DND-41 (cell line): ENCODE data around the gene MEX3B.

Experiments
- ATAC-seq: fragments of 200-7000 bp; cut with Tn5 transposase; 3 replicates; pipeline ENCODE4 v1.9.1; 2021; ENCODE audit warnings: low read depth; ENCODE audit not compliant: insufficient read depth
- DNase-seq: peaks from one replicate; pipeline ENCODE4 v3.0.0-alpha.2; 2020
- H2AFZ ChIP-seq: 2 replicates; pipeline ENCODE4 v1.6.0; 2012; ENCODE audit warnings: low read depth, low read length
- H3K27ac ChIP-seq: 2 replicates; pipeline ENCODE4 v1.5.1; 2012; ENCODE audit warnings: low read length, inconsistent platforms
- H3K27me3 ChIP-seq: fragments of 200-600 bp; sonication (generic); 2 replicates; pipeline ENCODE4 v1.6.0; 2012; ENCODE audit warnings: low read length, mild to moderate bottlenecking, inconsistent platforms; ENCODE audit not compliant: insufficient read depth, poor library complexity
- H3K36me3 ChIP-seq: 2 replicates; pipeline ENCODE4 v1.5.1; 2012; ENCODE audit warnings: low read length, inconsistent platforms; ENCODE audit not compliant: insufficient read depth
- H3K4me1 ChIP-seq: 2 replicates; pipeline ENCODE4 v1.5.1; 2012; ENCODE audit warnings: mild to moderate bottlenecking, low read length; ENCODE audit not compliant: insufficient read depth
- H3K4me2 ChIP-seq: 2 replicates; pipeline ENCODE4 v1.6.0; 2012; ENCODE audit warnings: mild to moderate bottlenecking, moderate library complexity, low read length, inconsistent platforms; ENCODE audit not compliant: insufficient read depth
- H3K4me3 ChIP-seq, 2 experiments: fragments of 200-600 bp in 1 of 2; shearing (Covaris generic) in 1 of 2; 2 replicates each; pipeline ENCODE4 v1.5.1; 2012 to 2016; ENCODE audit warnings: inconsistent platforms in 2 of 2, low read length in 2 of 2, mild to moderate bottlenecking in 2 of 2, low read depth in 1 of 2, moderate library complexity in 1 of 2
- H3K79me2 ChIP-seq: 2 replicates; pipeline ENCODE4 v1.6.0; 2012; ENCODE audit warnings: low read length, inconsistent platforms; ENCODE audit not compliant: insufficient read depth
- H3K9ac ChIP-seq: 2 replicates; pipeline ENCODE4 v1.6.0; 2012; ENCODE audit warnings: low read depth, mild to moderate bottlenecking, inconsistent platforms, low read length, moderate library complexity
- H3K9me3 ChIP-seq: 2 replicates; pipeline ENCODE4 v1.5.1; 2012; ENCODE audit warnings: low read length, moderate library complexity, mild to moderate bottlenecking, inconsistent platforms; ENCODE audit not compliant: insufficient read depth, severe bottlenecking
- H4K20me1 ChIP-seq: 2 replicates; pipeline ENCODE4 v1.6.0; 2012; ENCODE audit warnings: low read length; ENCODE audit not compliant: insufficient read depth
- EZH2 ChIP-seq: IDR thresholded peaks from 3 replicates; pipeline ENCODE4 v1.6.1; 2012; ENCODE audit warnings: borderline replicate concordance, low read depth, mild to moderate bottlenecking, moderate library complexity, low read length, inconsistent platforms; ENCODE audit not compliant: severe bottlenecking
- TF ChIP-seq, protein P1 (sequence below): IDR thresholded peaks from 2 replicates; pipeline ENCODE4 v1.5.1; 2012; ENCODE audit warnings: borderline replicate concordance, low read length, moderate library complexity, mild to moderate bottlenecking; ENCODE audit not compliant: poor library complexity, severe bottlenecking; ENCODE audit errors: extremely low read depth

MEX3B gene

DNA sequence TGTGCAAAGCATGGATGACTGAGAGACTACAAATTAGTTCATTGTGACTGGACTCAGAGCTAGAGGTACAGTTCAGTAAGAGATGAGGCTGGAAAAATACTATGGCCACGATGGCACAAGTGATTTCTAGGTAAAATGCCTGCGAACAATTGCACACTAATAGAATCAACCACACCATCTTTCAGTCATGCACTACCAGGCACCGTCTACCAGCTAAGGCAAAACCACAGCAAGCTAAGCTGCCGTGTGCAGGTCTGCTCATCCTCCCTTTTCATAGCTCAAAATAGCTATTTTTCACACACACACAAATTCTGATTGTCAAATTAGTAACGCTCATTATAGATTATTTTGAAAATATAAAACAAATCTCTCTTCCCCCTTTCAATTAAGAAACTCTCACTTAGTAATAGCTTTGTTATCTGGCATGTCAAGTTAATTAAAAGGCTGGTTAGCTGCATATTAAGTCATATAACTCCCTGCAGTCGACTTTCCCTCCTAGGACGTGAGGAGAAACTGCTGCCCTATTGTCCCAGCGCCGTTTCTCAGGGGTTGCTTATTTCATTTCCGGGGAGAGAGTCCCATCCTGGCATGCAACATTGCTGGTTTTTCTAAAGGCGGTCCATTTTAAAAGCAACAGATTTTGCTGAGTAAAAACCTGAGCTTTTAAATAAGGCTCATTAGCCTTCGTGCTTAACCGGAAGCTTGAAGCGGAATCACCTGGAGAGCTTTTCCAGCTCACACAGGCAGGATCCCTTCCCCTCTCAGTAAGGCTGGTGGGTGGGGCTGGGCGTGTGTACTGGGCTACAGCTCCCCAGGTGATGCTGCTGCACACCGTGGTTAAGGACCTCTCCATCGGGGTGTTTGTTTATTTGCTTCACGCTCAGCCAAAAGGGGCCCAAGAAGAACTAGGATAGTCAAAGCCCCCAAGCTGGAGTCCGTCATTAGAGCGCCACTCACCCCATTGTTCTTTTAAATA lies 16.9 kb upstream of the MEX3B start:
- H3K4me1 ChIP-seq: no peaks in the 10 kb centered on the region
- ATAC-seq: no peak
- no peaks in the 10 kb centered on the region for H4K20me1 ChIP-seq
- H3K27ac ChIP-seq: no peak overlapping the region
- no peak overlapping the region for H3K9ac ChIP-seq
- DNase-seq: no peak
- no peak overlapping the region for H3K4me3 ChIP-seq
- no peak overlapping the region for H2AFZ ChIP-seq
- H3K27me3 ChIP-seq: peaks cover 12% of the 10 kb centered on the region
- no peaks in the 10 kb centered on the region for H3K79me2 ChIP-seq
- no peaks in the 10 kb centered on the region for H3K9me3 ChIP-seq
- no peak for TF ChIP-seq EZH2
- TF ChIP-seq, protein P1, sequence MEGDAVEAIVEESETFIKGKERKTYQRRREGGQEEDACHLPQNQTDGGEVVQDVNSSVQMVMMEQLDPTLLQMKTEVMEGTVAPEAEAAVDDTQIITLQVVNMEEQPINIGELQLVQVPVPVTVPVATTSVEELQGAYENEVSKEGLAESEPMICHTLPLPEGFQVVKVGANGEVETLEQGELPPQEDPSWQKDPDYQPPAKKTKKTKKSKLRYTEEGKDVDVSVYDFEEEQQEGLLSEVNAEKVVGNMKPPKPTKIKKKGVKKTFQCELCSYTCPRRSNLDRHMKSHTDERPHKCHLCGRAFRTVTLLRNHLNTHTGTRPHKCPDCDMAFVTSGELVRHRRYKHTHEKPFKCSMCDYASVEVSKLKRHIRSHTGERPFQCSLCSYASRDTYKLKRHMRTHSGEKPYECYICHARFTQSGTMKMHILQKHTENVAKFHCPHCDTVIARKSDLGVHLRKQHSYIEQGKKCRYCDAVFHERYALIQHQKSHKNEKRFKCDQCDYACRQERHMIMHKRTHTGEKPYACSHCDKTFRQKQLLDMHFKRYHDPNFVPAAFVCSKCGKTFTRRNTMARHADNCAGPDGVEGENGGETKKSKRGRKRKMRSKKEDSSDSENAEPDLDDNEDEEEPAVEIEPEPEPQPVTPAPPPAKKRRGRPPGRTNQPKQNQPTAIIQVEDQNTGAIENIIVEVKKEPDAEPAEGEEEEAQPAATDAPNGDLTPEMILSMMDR: no peak
- H3K36me3 ChIP-seq: no peaks in the 10 kb centered on the region
- no peak overlapping the region for H3K4me2 ChIP-seq

DNA sequence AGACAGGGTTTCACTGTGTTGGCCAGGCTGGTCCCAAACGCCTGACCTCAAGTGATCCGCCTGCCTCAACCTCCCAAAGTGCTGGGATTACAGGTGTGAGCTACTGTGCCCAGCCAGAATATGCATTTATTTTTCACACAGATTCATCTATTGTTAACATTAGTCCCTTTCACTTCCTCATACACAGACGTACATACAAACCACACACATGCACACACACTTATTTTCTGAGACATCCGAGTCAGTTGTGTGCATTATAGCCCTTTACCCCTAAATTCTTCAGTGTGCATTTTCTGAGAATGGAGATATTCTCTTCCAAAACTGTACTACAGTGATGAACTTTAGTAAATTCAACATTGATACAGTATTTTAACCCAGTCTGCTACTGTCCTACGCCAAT lies 15.0 kb upstream of the MEX3B start:
- no peak for ATAC-seq
- Histone ChIP-seq H3K9me3 (no peaks in the 10 kb centered on the region), H2AFZ (no peak overlapping the region), H3K36me3 (no peaks in the 10 kb centered on the region), H3K27ac (no peak overlapping the region), H3K27me3 (peaks cover 17% of the 10 kb centered on the region), H3K4me3 (no peak overlapping the region), H4K20me1 (no peaks in the 10 kb centered on the region), H3K9ac (no peak overlapping the region), H3K4me2 (no peak overlapping the region), H3K79me2 (no peaks in the 10 kb centered on the region), H3K4me1 (no peaks in the 10 kb centered on the region)
- DNase-seq: no peak
- TF ChIP-seq, protein P1: no peak
- no peak for TF ChIP-seq EZH2

DNA sequence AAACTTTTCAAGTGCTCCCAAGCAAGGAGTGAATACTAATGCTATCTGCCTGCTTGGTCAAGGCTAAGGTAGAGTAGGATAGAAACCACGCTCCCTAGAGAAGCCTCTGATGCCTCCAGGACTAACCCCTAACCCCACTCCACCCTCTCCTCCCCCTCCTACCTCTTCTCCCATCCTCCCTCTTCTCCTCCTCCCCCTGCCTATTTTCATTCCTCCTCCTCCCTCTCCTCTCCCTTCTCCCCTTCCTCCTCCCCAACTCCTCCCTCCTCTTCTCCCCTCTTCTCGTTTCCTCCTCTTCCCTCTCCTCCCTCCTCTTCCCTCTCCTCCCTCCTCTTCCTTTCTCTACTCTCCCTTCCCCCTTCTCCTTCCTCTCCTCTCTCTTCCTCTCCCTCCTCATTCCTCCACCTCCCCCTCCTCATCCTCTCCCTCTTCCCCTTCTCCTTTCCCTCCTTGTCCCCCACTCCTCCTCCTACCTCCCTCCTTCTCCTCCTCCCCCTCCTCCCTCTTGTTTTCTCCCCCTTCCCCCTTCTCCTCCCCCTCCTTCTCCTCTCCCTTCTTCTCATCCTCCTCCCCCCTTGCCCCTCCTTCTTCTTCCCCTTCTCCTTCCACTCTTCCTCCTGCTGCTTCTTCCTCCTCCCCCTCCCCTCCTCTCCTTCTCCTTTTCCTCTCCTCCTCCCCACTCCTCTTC lies 12.8 kb upstream of the MEX3B start:
- H3K9ac ChIP-seq: no peak overlapping the region
- peaks cover 17% of the 10 kb centered on the region for H3K27me3 ChIP-seq
- no peak for ATAC-seq
- H4K20me1 ChIP-seq: no peaks in the 10 kb centered on the region
- TF ChIP-seq EZH2: no peak
- TF ChIP-seq, protein P1: no peak
- H3K36me3 ChIP-seq: no peaks in the 10 kb centered on the region
- no peaks in the 10 kb centered on the region for H3K79me2 ChIP-seq
- H3K4me2 ChIP-seq: no peak overlapping the region
- no peak overlapping the region for H2AFZ ChIP-seq
- DNase-seq: no peak
- no peaks in the 10 kb centered on the region for H3K9me3 ChIP-seq
- H3K4me3 ChIP-seq: no peak overlapping the region
- H3K27ac ChIP-seq: no peak overlapping the region
- no peaks in the 10 kb centered on the region for H3K4me1 ChIP-seq
